Spleen (tissue), 7 donors: ENCODE measurements around the gene ATP4A.

Experiments
- POLR2A ChIP-seq, 3 donors: fragments of 450-650 bp; IDR thresholded peaks; one replicate each; pipeline ENCODE4 v1.5.1; 2017; ENCODE audit warnings: antibody characterized with exemption in 3 of 3, mild to moderate bottlenecking in 1 of 3
- POLR2AphosphoS5 ChIP-seq, 3 donors: sonication (generic); formaldehyde crosslinking; IDR thresholded peaks; one replicate each; pipeline ENCODE4 v1.5.1; 2017; ENCODE audit warnings: antibody characterized with exemption in 3 of 3
- TF ChIP-seq, protein P1 (sequence below), 11 experiments: fragments of 200-600 bp in 7 of 11; fragments of 450-650 bp in 4 of 11; sonication (generic) in 4 of 11; IDR thresholded peaks in 8 of 11; conservative IDR thresholded peaks in 3 of 11; 1 replicate in 7 of 11; 2 replicates in 4 of 11; pipeline versions ENCODE4 v1.4.0 to v1.8.0; 2016 to 2021; ENCODE audit warnings: antibody characterized with exemption in 11 of 11, inconsistent platforms in 4 of 11, mild to moderate bottlenecking in 1 of 11
- donor health status: DM: no; HTN: no; CAD: no; lungs with moderate emphysema.
- donor health status: DM: no; HTN: no; CAD: no.
- donor health status: DM: no; HTN: no; CAD: no.

DNA sequence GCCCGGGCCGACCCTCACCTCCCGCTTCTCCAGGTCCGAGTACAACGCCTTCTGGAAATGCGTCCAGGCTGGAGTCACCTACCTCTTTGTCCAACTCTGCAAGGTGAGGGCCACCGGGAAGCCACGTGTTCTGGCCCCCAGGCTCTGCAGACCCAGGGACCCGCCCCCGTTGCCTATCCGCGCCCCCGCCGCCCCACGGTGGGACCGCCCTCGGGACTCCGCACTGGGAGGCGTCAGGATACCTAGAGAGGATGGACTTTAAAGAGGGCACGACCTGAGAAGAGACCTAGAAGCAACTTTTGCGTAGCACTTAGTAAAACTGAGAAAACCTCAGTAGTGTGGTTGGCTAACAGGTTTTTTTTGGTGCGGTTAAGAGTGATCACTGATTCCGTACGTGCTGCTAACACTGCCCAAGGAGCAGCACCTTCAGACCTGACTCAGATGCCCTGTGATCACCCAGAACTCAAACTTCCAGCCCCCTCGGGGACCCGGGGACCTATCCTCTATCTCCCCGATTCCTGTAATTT is 17.5 kb downstream of the ATP4A start:
- TF ChIP-seq, protein P1, sequence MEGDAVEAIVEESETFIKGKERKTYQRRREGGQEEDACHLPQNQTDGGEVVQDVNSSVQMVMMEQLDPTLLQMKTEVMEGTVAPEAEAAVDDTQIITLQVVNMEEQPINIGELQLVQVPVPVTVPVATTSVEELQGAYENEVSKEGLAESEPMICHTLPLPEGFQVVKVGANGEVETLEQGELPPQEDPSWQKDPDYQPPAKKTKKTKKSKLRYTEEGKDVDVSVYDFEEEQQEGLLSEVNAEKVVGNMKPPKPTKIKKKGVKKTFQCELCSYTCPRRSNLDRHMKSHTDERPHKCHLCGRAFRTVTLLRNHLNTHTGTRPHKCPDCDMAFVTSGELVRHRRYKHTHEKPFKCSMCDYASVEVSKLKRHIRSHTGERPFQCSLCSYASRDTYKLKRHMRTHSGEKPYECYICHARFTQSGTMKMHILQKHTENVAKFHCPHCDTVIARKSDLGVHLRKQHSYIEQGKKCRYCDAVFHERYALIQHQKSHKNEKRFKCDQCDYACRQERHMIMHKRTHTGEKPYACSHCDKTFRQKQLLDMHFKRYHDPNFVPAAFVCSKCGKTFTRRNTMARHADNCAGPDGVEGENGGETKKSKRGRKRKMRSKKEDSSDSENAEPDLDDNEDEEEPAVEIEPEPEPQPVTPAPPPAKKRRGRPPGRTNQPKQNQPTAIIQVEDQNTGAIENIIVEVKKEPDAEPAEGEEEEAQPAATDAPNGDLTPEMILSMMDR (IDR thresholded peaks at IDR 0.05 in 8 of 11, conservative IDR thresholded peaks at IDR 0.05 in 3 of 11) = no peak
- TF ChIP-seq POLR2AphosphoS5 (IDR thresholded peaks at IDR 0.05) = no peak
- TF ChIP-seq POLR2A (IDR thresholded peaks at IDR 0.05) = peak in 1 of 3 donors; percentile 0
